Endothelial cell of umbilical vein (primary cell): ENCODE results near the gene RAMACL.

Source experiments
- EZH2 ChIP-seq: IDR thresholded peaks from 2 replicates; pipeline ENCODE4 v1.6.1; 2012; ENCODE audit warnings: borderline replicate concordance, low read depth, mild to moderate bottlenecking, moderate library complexity, low read length, inconsistent platforms; ENCODE audit not compliant: severe bottlenecking
- FOS ChIP-seq: IDR thresholded peaks from 2 replicates; pipeline ENCODE4 v1.6.1; 2011; ENCODE audit warnings: mild to moderate bottlenecking, low read length, moderate library complexity, borderline replicate concordance; ENCODE audit not compliant: insufficient read depth
- GATA2 ChIP-seq: IDR thresholded peaks from 2 replicates; pipeline ENCODE4 v1.7.0; 2011; ENCODE audit warnings: low read depth, mild to moderate bottlenecking, moderate library complexity, mixed read lengths, low read length; ENCODE audit not compliant: insufficient read length, insufficient read depth
- JUN ChIP-seq: IDR thresholded peaks from 2 replicates; pipeline ENCODE4 v1.6.1; 2011; ENCODE audit warnings: borderline replicate concordance, low read depth; ENCODE audit not compliant: insufficient read length, insufficient read depth
- POLR2A ChIP-seq: IDR thresholded peaks from 2 replicates; pipeline ENCODE4 v1.6.1; 2012; ENCODE audit warnings: low read depth, mild to moderate bottlenecking, control low read depth, low read length
- POLR2AphosphoS5 ChIP-seq: IDR thresholded peaks from 2 replicates; pipeline ENCODE4 v1.6.1; 2012; ENCODE audit warnings: low read depth, mild to moderate bottlenecking, control low read depth, low read length, moderate library complexity; ENCODE audit not compliant: insufficient read depth
- TF ChIP-seq, protein P1 (sequence below), 2 donors: IDR thresholded peaks; 1 replicate in 1 of 2; 2 replicates in 1 of 2; pipeline ENCODE4 v1.5.1; 2011; ENCODE audit warnings: low read length in 2 of 2, mild to moderate bottlenecking in 2 of 2, moderate library complexity in 2 of 2, control low read depth in 1 of 2, inconsistent platforms in 1 of 2, low read depth in 1 of 2; ENCODE audit not compliant: insufficient read depth in 1 of 2; ENCODE audit errors: extremely low read depth in 1 of 2
- TF ChIP-seq, protein P2 (sequence below): IDR thresholded peaks from 2 replicates; pipeline ENCODE4 v1.6.1; 2011; ENCODE audit not compliant: insufficient read depth, insufficient read length

DNA sequence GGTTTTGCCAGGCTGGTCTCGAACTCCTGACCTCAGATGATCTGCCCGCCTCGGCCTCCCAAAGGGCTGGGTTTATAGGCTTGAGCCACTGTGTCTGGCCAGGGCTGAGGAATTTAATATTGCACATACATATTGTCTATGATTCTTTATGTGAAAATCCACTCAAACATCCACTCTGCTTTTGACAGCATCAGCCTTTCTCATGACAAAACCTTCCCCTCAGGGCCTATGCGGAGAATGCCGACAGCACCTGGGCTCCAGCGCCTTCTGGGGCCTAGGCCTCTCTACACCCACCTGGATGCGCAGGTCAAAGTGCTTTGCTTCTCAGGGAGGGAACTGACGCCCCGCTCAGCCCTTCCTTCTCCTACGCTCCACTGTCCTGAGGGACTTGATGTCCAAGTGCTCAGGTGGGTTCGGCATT is 5.4 kb downstream of the RAMACL start:
- TF ChIP-seq EZH2 (no peak), JUN (no peak), POLR2AphosphoS5 (no peak), POLR2A (no peak), FOS (no peak), GATA2 (no peak)
- TF ChIP-seq, protein P1, sequence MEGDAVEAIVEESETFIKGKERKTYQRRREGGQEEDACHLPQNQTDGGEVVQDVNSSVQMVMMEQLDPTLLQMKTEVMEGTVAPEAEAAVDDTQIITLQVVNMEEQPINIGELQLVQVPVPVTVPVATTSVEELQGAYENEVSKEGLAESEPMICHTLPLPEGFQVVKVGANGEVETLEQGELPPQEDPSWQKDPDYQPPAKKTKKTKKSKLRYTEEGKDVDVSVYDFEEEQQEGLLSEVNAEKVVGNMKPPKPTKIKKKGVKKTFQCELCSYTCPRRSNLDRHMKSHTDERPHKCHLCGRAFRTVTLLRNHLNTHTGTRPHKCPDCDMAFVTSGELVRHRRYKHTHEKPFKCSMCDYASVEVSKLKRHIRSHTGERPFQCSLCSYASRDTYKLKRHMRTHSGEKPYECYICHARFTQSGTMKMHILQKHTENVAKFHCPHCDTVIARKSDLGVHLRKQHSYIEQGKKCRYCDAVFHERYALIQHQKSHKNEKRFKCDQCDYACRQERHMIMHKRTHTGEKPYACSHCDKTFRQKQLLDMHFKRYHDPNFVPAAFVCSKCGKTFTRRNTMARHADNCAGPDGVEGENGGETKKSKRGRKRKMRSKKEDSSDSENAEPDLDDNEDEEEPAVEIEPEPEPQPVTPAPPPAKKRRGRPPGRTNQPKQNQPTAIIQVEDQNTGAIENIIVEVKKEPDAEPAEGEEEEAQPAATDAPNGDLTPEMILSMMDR (IDR thresholded peaks at IDR 0.05; ENCODE audit: extremely low read depth in 1 of 2, insufficient read depth in 1 of 2, low read depth in 1 of 2, low read length in 2 of 2): no peak
- TF ChIP-seq, protein P2, sequence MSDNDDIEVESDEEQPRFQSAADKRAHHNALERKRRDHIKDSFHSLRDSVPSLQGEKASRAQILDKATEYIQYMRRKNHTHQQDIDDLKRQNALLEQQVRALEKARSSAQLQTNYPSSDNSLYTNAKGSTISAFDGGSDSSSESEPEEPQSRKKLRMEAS: no peak
